ENCODE data around the gene ACBD4. TPM values are rescaled to one million over a fixed set of nuclear protein-coding genes. Genes with fewer than 3 reads are reported as not detected.

The ACBD4 gene
- total and polyA plus RNA-seq, 2 of the 13 experiments (the other 11 are each of a cell fraction or from before 2014, with no cell fraction given) = 16.1 to 26.9 TPM

- TF ChIP-seq STAT6 (CRISPR knock-in tag; IDR thresholded peaks at IDR 0.05; ENCODE audit: borderline replicate concordance) (no peak), NFATC3 (CRISPR knock-in tag; IDR thresholded peaks at IDR 0.05) (no peak), ZIK1 (CRISPR knock-in tag; IDR thresholded peaks at IDR 0.05; ENCODE audit: borderline replicate concordance, low read depth) (no peak), JUND (CRISPR knock-in tag; IDR thresholded peaks at IDR 0.05) (no peak), ZNF687 (CRISPR knock-in tag; IDR thresholded peaks at IDR 0.05) (peak; percentile 73), ZNF703 (CRISPR knock-in tag; IDR thresholded peaks at IDR 0.05; ENCODE audit: borderline replicate concordance) (no peak), PBX2 (CRISPR knock-in tag; IDR thresholded peaks at IDR 0.05) (no peak; the same call in 1 of the 2 replicates)
- TF ChIP-seq, protein P1, sequence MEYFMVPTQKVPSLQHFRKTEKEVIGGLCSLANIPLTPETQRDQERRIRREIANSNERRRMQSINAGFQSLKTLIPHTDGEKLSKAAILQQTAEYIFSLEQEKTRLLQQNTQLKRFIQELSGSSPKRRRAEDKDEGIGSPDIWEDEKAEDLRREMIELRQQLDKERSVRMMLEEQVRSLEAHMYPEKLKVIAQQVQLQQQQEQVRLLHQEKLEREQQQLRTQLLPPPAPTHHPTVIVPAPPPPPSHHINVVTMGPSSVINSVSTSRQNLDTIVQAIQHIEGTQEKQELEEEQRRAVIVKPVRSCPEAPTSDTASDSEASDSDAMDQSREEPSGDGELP (IDR thresholded peaks at IDR 0.05; ENCODE audit: borderline replicate concordance, low read depth) = no peak
- TF ChIP-seq, protein P2, sequence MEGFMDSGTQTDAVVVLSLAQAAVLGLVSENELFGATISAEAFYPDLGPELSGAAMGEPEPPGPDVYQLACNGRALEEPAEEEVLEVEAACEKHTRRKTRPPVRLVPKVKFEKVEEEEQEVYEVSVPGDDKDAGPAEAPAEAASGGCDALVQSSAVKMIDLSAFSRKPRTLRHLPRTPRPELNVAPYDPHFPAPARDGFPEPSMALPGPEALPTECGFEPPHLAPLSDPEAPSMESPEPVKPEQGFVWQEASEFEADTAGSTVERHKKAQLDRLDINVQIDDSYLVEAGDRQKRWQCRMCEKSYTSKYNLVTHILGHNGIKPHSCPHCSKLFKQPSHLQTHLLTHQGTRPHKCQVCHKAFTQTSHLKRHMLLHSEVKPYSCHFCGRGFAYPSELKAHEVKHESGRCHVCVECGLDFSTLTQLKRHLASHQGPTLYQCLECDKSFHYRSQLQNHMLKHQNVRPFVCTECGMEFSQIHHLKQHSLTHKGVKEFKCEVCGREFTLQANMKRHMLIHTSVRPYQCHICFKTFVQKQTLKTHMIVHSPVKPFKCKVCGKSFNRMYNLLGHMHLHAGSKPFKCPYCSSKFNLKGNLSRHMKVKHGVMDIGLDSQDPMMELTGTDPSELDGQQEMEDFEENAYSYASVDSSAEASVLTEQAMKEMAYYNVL (CRISPR knock-in tag; IDR thresholded peaks at IDR 0.05; ENCODE audit: borderline replicate concordance) = peak; percentile 25; the same call in 1 of the 2 replicates
- TF ChIP-seq, protein P3, sequence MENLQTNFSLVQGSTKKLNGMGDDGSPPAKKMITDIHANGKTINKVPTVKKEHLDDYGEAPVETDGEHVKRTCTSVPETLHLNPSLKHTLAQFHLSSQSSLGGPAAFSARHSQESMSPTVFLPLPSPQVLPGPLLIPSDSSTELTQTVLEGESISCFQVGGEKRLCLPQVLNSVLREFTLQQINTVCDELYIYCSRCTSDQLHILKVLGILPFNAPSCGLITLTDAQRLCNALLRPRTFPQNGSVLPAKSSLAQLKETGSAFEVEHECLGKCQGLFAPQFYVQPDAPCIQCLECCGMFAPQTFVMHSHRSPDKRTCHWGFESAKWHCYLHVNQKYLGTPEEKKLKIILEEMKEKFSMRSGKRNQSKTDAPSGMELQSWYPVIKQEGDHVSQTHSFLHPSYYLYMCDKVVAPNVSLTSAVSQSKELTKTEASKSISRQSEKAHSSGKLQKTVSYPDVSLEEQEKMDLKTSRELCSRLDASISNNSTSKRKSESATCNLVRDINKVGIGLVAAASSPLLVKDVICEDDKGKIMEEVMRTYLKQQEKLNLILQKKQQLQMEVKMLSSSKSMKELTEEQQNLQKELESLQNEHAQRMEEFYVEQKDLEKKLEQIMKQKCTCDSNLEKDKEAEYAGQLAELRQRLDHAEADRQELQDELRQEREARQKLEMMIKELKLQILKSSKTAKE (CRISPR knock-in tag; IDR thresholded peaks at IDR 0.05; ENCODE audit: borderline replicate concordance) = no peak
- TF ChIP-seq, protein P4, sequence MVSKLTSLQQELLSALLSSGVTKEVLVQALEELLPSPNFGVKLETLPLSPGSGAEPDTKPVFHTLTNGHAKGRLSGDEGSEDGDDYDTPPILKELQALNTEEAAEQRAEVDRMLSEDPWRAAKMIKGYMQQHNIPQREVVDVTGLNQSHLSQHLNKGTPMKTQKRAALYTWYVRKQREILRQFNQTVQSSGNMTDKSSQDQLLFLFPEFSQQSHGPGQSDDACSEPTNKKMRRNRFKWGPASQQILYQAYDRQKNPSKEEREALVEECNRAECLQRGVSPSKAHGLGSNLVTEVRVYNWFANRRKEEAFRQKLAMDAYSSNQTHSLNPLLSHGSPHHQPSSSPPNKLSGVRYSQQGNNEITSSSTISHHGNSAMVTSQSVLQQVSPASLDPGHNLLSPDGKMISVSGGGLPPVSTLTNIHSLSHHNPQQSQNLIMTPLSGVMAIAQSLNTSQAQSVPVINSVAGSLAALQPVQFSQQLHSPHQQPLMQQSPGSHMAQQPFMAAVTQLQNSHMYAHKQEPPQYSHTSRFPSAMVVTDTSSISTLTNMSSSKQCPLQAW (CRISPR knock-in tag; IDR thresholded peaks at IDR 0.05) = peak; percentile 25
Measured at GRCh38 chr17:45172541-45173286, 37.2 kb downstream of the ACBD4 start (continued).
